SK-N-SH treated with all-trans-retinoic acid at 6 μM for 48 hours (cell line): ENCODE results near the gene SMYD2.

Source experiments
- ATAC-seq: fragments of 200-7000 bp; cut with Tn5 transposase; 3 replicates; pipeline ENCODE4 v1.9.1; 2020; ENCODE audit warnings: mild to moderate bottlenecking, moderate library complexity
- ARNTL ChIP-seq: fragments of 450-650 bp; formaldehyde crosslinking; IDR thresholded peaks from 2 replicates; pipeline ENCODE4 v1.5.0; 2020; ENCODE audit warnings: low read depth, mild to moderate bottlenecking, moderate library complexity, borderline replicate concordance
- BACH2 ChIP-seq: fragments of 250-450 bp; sonication (Bioruptor Pico); IDR thresholded peaks from 2 replicates; pipeline ENCODE4 v1.9.0; 2021; ENCODE audit warnings: mild to moderate bottlenecking, borderline replicate concordance
- CSDC2 ChIP-seq: fragments of 250-450 bp; sonication (Bioruptor Pico); IDR thresholded peaks from 2 replicates; pipeline ENCODE4 v1.5.0; 2020; ENCODE audit warnings: mild to moderate bottlenecking, moderate library complexity
- ESRRG ChIP-seq: fragments of 250-450 bp; sonication (Bioruptor Pico); IDR thresholded peaks from 2 replicates; pipeline ENCODE4 v1.6.1; 2021; ENCODE audit warnings: mild to moderate bottlenecking
- GLIS3 ChIP-seq: fragments of 250-450 bp; sonication (Bioruptor Pico); IDR thresholded peaks from 2 replicates; pipeline ENCODE4 v1.5.0; 2020; ENCODE audit warnings: mild to moderate bottlenecking, moderate library complexity
- ISL1 ChIP-seq: fragments of 250-450 bp; sonication (Bioruptor Pico); IDR thresholded peaks from 2 replicates; pipeline ENCODE4 v2.1.2; 2022; ENCODE audit warnings: mild to moderate bottlenecking, moderate library complexity
- OSR1 ChIP-seq: fragments of 250-450 bp; sonication (Bioruptor Pico); IDR thresholded peaks from 2 replicates; pipeline ENCODE4 v1.8.0; 2022; ENCODE audit warnings: moderate library complexity, mild to moderate bottlenecking, inconsistent platforms
- PPARA ChIP-seq: fragments of 250-450 bp; sonication (Bioruptor Pico); IDR thresholded peaks from 2 replicates; pipeline ENCODE4 v1.5.0; 2020; ENCODE audit warnings: mild to moderate bottlenecking, borderline replicate concordance
- RARB ChIP-seq: fragments of 250-450 bp; sonication (Bioruptor Pico); IDR thresholded peaks from 2 replicates; pipeline ENCODE4 v1.8.0; 2021; ENCODE audit warnings: mild to moderate bottlenecking, moderate library complexity
- SNAI2 ChIP-seq: fragments of 250-450 bp; sonication (Bioruptor Pico); IDR thresholded peaks from 2 replicates; pipeline ENCODE4 v1.5.0; 2020; ENCODE audit warnings: mild to moderate bottlenecking, moderate library complexity
- TCF4 ChIP-seq: fragments of 250-450 bp; sonication (Bioruptor Pico); IDR thresholded peaks from 2 replicates; pipeline ENCODE4 v1.8.0; 2021; ENCODE audit warnings: mild to moderate bottlenecking, moderate library complexity, borderline replicate concordance
- TOX ChIP-seq: fragments of 250-450 bp; sonication (Bioruptor Pico); IDR thresholded peaks from 2 replicates; pipeline ENCODE4 v1.8.0; 2021; ENCODE audit warnings: mild to moderate bottlenecking, moderate library complexity, borderline replicate concordance
- ZC3H10 ChIP-seq: fragments of 250-450 bp; sonication (Bioruptor Pico); IDR thresholded peaks from 2 replicates; pipeline ENCODE4 v1.5.1; 2021; ENCODE audit warnings: mild to moderate bottlenecking, moderate library complexity
- ZFP3 ChIP-seq: fragments of 250-450 bp; sonication (Bioruptor Pico); IDR thresholded peaks from 2 replicates; pipeline ENCODE4 v1.5.0; 2020; ENCODE audit warnings: mild to moderate bottlenecking, moderate library complexity
- ZFP30 ChIP-seq: fragments of 450-650 bp; formaldehyde crosslinking; IDR thresholded peaks from 2 replicates; pipeline ENCODE4 v1.5.0; 2022; ENCODE audit warnings: mild to moderate bottlenecking, moderate library complexity
- ZNF565 ChIP-seq: fragments of 450-650 bp; formaldehyde crosslinking; conservative IDR thresholded peaks from 2 replicates; pipeline ENCODE4 v1.5.0; 2020; ENCODE audit warnings: low read depth, mild to moderate bottlenecking, moderate library complexity
- ZNF70 ChIP-seq: fragments of 450-650 bp; formaldehyde crosslinking; IDR thresholded peaks from 2 replicates; pipeline ENCODE4 v1.5.0; 2020; ENCODE audit warnings: mild to moderate bottlenecking, moderate library complexity
- TF ChIP-seq, protein P1 (sequence below): fragments of 250-450 bp; sonication (Bioruptor Pico); IDR thresholded peaks from 2 replicates; pipeline ENCODE4 v1.5.1; 2021; ENCODE audit warnings: mild to moderate bottlenecking, moderate library complexity
- TF ChIP-seq, protein P2 (sequence below): fragments of 250-450 bp; sonication (Bioruptor Pico); IDR thresholded peaks from 2 replicates; pipeline ENCODE4 v1.8.0; 2021; ENCODE audit warnings: low read depth, mild to moderate bottlenecking, moderate library complexity, borderline replicate concordance
- TF ChIP-seq, protein P3 (sequence below): fragments of 250-450 bp; sonication (Bioruptor Pico); IDR thresholded peaks from 2 replicates; pipeline ENCODE4 v1.5.1; 2020; ENCODE audit warnings: low read depth, mild to moderate bottlenecking, moderate library complexity

SMYD2 gene

DNA sequence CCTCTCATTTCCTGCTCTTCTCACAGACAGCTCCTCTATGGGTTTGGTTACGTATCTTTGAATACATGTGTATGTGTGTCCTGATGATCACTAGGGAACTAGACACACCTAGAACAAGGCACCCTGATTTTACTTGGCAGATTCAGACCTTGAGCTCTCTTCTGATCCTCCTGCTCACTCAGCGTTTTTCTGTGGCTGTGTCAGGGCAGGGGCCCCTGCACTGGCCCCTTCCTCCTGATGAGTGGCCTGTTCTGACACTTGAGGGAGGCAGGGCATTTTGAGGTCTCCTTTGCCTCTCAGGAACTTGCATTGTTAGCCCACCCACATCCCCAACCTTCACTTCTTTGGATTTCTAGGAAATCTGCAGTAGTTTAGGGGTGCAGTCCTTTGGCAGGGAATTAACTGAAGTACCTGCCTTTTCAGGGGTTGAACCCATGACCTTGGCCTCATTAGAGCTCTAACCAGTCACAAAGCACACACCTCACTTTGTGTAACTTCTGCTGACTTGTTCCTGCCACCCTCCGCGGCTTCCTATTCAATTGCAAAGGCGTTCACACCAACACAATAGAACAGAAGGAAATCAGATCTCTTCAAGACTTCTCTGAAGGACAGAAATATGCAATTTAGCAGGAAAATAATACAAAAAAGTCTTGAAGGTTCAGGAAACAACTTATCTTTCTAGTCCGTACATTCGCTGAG, 8.8 kb downstream of the SMYD2 start:
- TF ChIP-seq, protein P1, sequence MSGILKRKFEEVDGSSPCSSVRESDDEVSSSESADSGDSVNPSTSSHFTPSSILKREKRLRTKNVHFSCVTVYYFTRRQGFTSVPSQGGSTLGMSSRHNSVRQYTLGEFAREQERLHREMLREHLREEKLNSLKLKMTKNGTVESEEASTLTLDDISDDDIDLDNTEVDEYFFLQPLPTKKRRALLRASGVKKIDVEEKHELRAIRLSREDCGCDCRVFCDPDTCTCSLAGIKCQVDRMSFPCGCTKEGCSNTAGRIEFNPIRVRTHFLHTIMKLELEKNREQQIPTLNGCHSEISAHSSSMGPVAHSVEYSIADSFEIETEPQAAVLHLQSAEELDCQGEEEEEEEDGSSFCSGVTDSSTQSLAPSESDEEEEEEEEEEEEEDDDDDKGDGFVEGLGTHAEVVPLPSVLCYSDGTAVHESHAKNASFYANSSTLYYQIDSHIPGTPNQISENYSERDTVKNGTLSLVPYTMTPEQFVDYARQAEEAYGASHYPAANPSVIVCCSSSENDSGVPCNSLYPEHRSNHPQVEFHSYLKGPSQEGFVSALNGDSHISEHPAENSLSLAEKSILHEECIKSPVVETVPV: no peak
- no peak for TF ChIP-seq ZFP3 (CRISPR knock-in tag)
- no peak for TF ChIP-seq PPARA (CRISPR knock-in tag)
- TF ChIP-seq CSDC2 (CRISPR knock-in tag): no peak
- TF ChIP-seq RARB: no peak
- TF ChIP-seq TCF4: no peak
- TF ChIP-seq ESRRG (CRISPR knock-in tag): no peak
- no peak for ATAC-seq

DNA sequence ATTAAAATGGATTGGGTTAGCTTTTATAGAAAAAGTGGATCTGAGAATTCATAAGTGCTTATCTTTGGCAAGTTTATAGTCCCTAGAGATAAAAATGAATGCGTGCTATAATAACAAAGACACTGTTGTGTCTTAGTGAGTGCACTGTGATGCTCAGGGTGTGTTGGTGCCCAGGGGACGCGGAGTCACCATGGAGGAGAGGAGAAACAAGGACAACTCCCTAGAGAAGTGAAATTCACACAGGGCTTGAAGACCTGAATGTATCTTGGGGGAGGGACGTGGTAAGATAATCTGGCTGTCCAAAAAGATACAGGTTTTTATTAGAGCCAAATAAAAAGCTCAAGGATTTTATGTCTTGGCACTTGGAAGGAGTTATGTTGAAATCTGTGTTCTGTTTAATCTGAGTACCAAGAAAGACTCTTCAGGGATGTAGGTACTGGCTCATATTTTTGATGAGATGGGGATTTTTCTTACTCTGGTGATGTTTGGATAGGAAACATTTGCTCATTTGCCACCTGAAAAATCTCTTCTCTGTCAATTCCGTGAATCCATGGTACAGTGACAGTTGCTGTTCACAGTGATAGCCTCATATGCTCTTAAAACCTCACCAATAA, 9.6 kb downstream of the SMYD2 start:
- TF ChIP-seq, protein P2, sequence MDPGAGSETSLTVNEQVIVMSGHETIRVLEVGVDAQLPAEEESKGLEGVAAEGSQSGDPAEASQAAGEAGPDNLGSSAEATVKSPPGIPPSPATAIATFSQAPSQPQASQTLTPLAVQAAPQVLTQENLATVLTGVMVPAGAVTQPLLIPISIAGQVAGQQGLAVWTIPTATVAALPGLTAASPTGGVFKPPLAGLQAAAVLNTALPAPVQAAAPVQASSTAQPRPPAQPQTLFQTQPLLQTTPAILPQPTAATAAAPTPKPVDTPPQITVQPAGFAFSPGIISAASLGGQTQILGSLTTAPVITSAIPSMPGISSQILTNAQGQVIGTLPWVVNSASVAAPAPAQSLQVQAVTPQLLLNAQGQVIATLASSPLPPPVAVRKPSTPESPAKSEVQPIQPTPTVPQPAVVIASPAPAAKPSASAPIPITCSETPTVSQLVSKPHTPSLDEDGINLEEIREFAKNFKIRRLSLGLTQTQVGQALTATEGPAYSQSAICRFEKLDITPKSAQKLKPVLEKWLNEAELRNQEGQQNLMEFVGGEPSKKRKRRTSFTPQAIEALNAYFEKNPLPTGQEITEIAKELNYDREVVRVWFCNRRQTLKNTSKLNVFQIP (CRISPR knock-in tag): no peak
- TF ChIP-seq BACH2 (CRISPR knock-in tag): no peak
- TF ChIP-seq TOX: no peak
- no peak for TF ChIP-seq SNAI2 (CRISPR knock-in tag)
- TF ChIP-seq, protein P3, sequence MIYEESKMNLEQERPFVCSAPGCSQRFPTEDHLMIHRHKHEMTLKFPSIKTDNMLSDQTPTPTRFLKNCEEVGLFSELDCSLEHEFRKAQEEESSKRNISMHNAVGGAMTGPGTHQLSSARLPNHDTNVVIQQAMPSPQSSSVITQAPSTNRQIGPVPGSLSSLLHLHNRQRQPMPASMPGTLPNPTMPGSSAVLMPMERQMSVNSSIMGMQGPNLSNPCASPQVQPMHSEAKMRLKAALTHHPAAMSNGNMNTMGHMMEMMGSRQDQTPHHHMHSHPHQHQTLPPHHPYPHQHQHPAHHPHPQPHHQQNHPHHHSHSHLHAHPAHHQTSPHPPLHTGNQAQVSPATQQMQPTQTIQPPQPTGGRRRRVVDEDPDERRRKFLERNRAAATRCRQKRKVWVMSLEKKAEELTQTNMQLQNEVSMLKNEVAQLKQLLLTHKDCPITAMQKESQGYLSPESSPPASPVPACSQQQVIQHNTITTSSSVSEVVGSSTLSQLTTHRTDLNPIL (CRISPR knock-in tag): no peak
- no peak for TF ChIP-seq ISL1 (CRISPR knock-in tag)
- TF ChIP-seq RARB: no peak
- TF ChIP-seq ZC3H10 (CRISPR knock-in tag): no peak
- TF ChIP-seq, protein P1: no peak
- no peak for TF ChIP-seq ZFP3 (CRISPR knock-in tag)
- TF ChIP-seq ZNF70 (CRISPR knock-in tag): no peak
- no peak for TF ChIP-seq ZNF565 (CRISPR knock-in tag)
- TF ChIP-seq GLIS3 (CRISPR knock-in tag): no peak
- TF ChIP-seq PPARA (CRISPR knock-in tag): no peak
- TF ChIP-seq ZFP30 (CRISPR knock-in tag): no peak
- TF ChIP-seq OSR1: no peak
- no peak for TF ChIP-seq CSDC2 (CRISPR knock-in tag)
- TF ChIP-seq TCF4: no peak
- TF ChIP-seq ARNTL: no peak
- ATAC-seq: no peak

DNA sequence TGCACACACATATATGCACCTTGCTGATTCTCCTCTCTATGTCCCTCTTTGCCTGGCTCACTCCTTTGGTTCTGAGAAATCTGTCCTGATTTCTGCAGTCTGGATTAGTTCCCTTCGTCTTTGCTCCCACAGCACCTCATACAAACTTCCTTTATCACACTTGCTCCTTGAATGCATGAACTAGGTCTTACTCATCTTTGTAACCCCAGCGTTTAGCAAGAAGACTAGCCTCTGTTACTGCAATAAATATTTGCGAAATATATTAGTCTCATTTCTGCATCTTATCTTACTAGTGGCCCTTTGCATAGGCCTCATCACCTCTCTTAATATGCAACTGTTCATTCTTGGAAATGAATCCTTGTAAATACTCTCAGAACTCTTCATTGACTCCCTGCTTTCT, 11.4 kb downstream of the SMYD2 start:
- no peak for ATAC-seq
- TF ChIP-seq OSR1: no peak
- no peak for TF ChIP-seq ZNF70 (CRISPR knock-in tag)

DNA sequence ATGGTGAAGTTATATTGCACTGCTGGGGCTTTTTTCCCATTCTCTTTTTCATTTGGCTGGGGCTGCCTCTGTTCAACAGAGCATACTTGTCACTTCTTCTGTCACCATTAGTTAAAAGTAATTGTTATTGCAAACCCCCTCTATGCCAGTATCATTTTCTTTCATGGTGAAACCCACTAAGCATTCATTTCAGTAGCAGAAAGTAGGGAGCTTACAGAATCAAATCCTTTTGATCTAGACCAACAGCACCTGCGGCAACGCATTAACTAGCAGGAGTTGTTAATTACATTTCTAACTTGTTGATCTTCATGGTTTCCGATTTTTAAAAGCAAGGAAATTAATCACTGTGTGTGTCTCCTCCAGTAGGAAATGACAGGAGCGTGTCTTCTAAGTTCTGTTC, 15.0 kb downstream of the SMYD2 start:
- TF ChIP-seq, protein P1: no peak
- TF ChIP-seq, protein P3 (CRISPR knock-in tag): no peak
- no peak for TF ChIP-seq TCF4
- TF ChIP-seq SNAI2 (CRISPR knock-in tag): no peak
- no peak for ATAC-seq
